OCI-LY7 (cell line): ENCODE data around the gene ZXDC.

Experiments used
- EZH2phosphoT487 ChIP-seq: fragments of 200-600 bp; sonication (generic); IDR thresholded peaks from 2 replicates; pipeline ENCODE4 v1.6.1; 2018; ENCODE audit warnings: low read depth, borderline replicate concordance, mild to moderate bottlenecking, mixed run types, antibody characterized with exemption, low read length, moderate library complexity, mixed read lengths
- TF ChIP-seq, protein P1 (sequence below): fragments of 200-600 bp; sonication (generic); conservative IDR thresholded peaks from 2 replicates; pipeline ENCODE4 v1.5.1; 2014; ENCODE audit warnings: mild to moderate bottlenecking, antibody characterized with exemption, low read length, moderate library complexity, mixed read lengths

DNA sequence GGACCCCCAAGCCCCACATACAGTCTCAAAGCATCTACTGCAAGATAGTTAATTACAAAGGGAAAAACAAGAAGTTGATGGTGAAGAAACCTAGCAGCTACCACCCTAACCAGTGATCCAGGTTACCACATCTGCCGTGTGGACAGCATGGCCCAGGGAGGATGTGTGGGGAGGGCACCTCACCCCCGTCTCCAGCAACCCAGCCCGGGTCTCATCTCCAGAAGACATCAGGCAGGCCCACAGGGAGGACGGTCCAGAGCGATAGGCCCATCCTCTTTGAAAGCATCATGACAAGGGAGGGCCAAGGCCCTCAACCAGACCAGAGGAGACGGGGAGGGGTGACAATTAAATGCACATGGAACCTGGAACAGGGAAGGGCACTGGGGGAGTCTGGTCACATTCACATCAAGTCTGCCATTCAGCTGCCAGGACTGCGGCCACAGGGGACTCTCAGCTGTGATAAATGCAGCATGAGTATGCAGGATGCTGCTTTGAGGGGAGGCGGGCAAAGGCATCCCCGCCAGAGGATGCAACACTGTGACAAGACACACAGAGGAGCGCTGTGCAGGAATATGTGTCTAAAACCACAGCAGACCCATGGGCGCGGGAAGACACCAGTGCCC lies 18.8 kb downstream of the ZXDC start:
- TF ChIP-seq, protein P1, sequence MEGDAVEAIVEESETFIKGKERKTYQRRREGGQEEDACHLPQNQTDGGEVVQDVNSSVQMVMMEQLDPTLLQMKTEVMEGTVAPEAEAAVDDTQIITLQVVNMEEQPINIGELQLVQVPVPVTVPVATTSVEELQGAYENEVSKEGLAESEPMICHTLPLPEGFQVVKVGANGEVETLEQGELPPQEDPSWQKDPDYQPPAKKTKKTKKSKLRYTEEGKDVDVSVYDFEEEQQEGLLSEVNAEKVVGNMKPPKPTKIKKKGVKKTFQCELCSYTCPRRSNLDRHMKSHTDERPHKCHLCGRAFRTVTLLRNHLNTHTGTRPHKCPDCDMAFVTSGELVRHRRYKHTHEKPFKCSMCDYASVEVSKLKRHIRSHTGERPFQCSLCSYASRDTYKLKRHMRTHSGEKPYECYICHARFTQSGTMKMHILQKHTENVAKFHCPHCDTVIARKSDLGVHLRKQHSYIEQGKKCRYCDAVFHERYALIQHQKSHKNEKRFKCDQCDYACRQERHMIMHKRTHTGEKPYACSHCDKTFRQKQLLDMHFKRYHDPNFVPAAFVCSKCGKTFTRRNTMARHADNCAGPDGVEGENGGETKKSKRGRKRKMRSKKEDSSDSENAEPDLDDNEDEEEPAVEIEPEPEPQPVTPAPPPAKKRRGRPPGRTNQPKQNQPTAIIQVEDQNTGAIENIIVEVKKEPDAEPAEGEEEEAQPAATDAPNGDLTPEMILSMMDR = no peak
- no peak for TF ChIP-seq EZH2phosphoT487
